Tibial artery (tissue), 4 donors: ENCODE results near the gene SCAPER.

Experiments used
- DNase-seq, 2 donors: peaks; one replicate each; pipeline ENCODE4 v3.0.0-alpha.2; 2019
- H3K27ac ChIP-seq, 2 donors: fragments of 200-600 bp; sonication (generic) in 1 of 2; 1 replicate in 1 of 2; 2 replicates in 1 of 2; pipeline ENCODE4 v1.5.1; 2018 to 2019; ENCODE audit warnings: mild to moderate bottlenecking in 1 of 2
- H3K27me3 ChIP-seq, 2 donors: fragments of 200-600 bp; sonication (generic) in 1 of 2; one replicate each; pipeline versions ENCODE4 v1.5.1 to v1.6.0; 2016 to 2019
- H3K36me3 ChIP-seq, 3 donors: fragments of 200-600 bp; sonication (generic) in 2 of 3; one replicate each; pipeline ENCODE4 v1.5.1; 2016 to 2019; ENCODE audit warnings: mild to moderate bottlenecking in 2 of 3
- H3K4me1 ChIP-seq, 4 donors: fragments of 200-600 bp; sonication (generic) in 2 of 4; 1 replicate in 3 of 4; 2 replicates in 1 of 4; pipeline ENCODE4 v1.5.1; 2016 to 2019
- H3K4me3 ChIP-seq, 2 donors: fragments of 200-600 bp; sonication (generic) in 1 of 2; 1 replicate in 1 of 2; 2 replicates in 1 of 2; pipeline ENCODE4 v1.5.1; 2018 to 2019; ENCODE audit warnings: mild to moderate bottlenecking in 2 of 2
- H3K9me3 ChIP-seq, 3 donors: fragments of 200-600 bp; sonication (generic) in 1 of 3; one replicate each; pipeline ENCODE4 v1.5.1; 2016 to 2019
- CTCF ChIP-seq, 2 experiments: fragments of 200-600 bp in 1 of 2; fragments of 450-650 bp in 1 of 2; IDR thresholded peaks; one replicate each; pipeline ENCODE4 v1.5.1; 2017 to 2019; ENCODE audit warnings: antibody characterized with exemption in 2 of 2, mild to moderate bottlenecking in 1 of 2, moderate library complexity in 1 of 2
- intact Hi-C: fragments of 100-400 bp; cut with DNase I; formaldehyde crosslinking; loops from one replicate; pipeline ENCODE4 v1.15.0; 2023; ENCODE audit warnings: low total_unique reads

Gene SCAPER

GRCh38 chr15:76330080-76330680 is 575.0 kb downstream of the SCAPER start:
- peak; percentile 53 for TF ChIP-seq CTCF (IDR thresholded peaks at IDR 0.05)
- intact Hi-C loops, result loop anchor here (5.0 kb wide), 1 partner anchor 138 kb away; no protein-coding TSS in a partner anchor
- H3K36me3 ChIP-seq, result no peaks in the 10 kb centered on the region
- peaks cover 0 to 47% of the 10 kb centered on the region in 2 donors for H3K27me3 ChIP-seq
- peak in 1 of 2 donors; percentile 51 for DNase-seq
- H3K9me3 ChIP-seq, result no peaks in the 10 kb centered on the region
- H3K4me1 ChIP-seq, result no peaks in the 10 kb centered on the region
- no peak overlapping the region for H3K27ac ChIP-seq
- H3K4me3 ChIP-seq, result no peak overlapping the region

- no peak for DNase-seq
- H3K27me3 ChIP-seq, result peaks cover 0 to 41% of the 10 kb centered on the region in 2 donors
- intact Hi-C loops, result no loop called here
Observed at GRCh38 chr15:76328958-76329357, 576.2 kb downstream of the SCAPER start.

GRCh38 chr15:76328106-76328696 is 576.9 kb downstream of the SCAPER start:
- Histone ChIP-seq H3K36me3 (no peaks in the 10 kb centered on the region), H3K4me3 (no peak overlapping the region), H3K9me3 (no peaks in the 10 kb centered on the region), H3K27ac (no peak overlapping the region), H3K4me1 (no peaks in the 10 kb centered on the region), H3K27me3 (peaks cover 0 to 42% of the 10 kb centered on the region in 2 donors)
- intact Hi-C loops, result no loop called here
- no peak for DNase-seq
- TF ChIP-seq CTCF (IDR thresholded peaks at IDR 0.05), result no peak

More at GRCh38 chr15:76328958-76329357, 576.2 kb downstream of the SCAPER start:
- no peaks in the 10 kb centered on the region for H3K36me3 ChIP-seq
- H3K27ac ChIP-seq, result no peak overlapping the region
- no peak for TF ChIP-seq CTCF (IDR thresholded peaks at IDR 0.05)
- H3K4me3 ChIP-seq, result no peak overlapping the region
- no peaks in the 10 kb centered on the region for H3K9me3 ChIP-seq
- H3K4me1 ChIP-seq, result no peaks in the 10 kb centered on the region

GRCh38 chr15:76327191-76328105 is 577.7 kb downstream of the SCAPER start:
- no peak overlapping the region for H3K4me3 ChIP-seq
- TF ChIP-seq CTCF (IDR thresholded peaks at IDR 0.05), result no peak
- H3K36me3 ChIP-seq, result no peaks in the 10 kb centered on the region
- H3K4me1 ChIP-seq, result no peaks in the 10 kb centered on the region
- no peak overlapping the region for H3K27ac ChIP-seq
- no peaks in the 10 kb centered on the region for H3K9me3 ChIP-seq
- intact Hi-C loops, result no loop called here
- DNase-seq, result no peak
- peaks cover 0 to 42% of the 10 kb centered on the region in 2 donors for H3K27me3 ChIP-seq

GRCh38 chr15:76325704-76326103 is 579.4 kb downstream of the SCAPER start:
- Histone ChIP-seq H3K9me3 (no peaks in the 10 kb centered on the region), H3K36me3 (no peaks in the 10 kb centered on the region), H3K4me3 (no peak overlapping the region), H3K4me1 (no peaks in the 10 kb centered on the region), H3K27ac (no peak overlapping the region), H3K27me3 (peaks cover 0 to 48% of the 10 kb centered on the region in 2 donors)
- TF ChIP-seq CTCF (IDR thresholded peaks at IDR 0.05), result no peak
- intact Hi-C loops, result no loop called here
- no peak for DNase-seq
